Endothelial cell of umbilical vein (primary cell): ENCODE results near the gene SYNPR. TPM values are rescaled to one million over a fixed set of nuclear protein-coding genes. Genes with fewer than 3 reads are reported as not detected.

Source experiments
- BruUV-seq: library from RNA; stranded (reverse); fragments of 400-500 nt; replicated peaks from 2 replicates; lab custom pipeline; 2021; lab: Mats Ljungman, UMichigan
- CTCF ChIA-PET: fragments of 300-600, 350-600 bp; sonication (Branson Sonifier 250); formaldehyde crosslinking; loops from one replicate; lab custom pipeline; 2021; ENCODE audit warnings: antibody characterized with exemption, inconsistent platforms; lab: Charles Lee
- POLR2A ChIA-PET: fragments of 300-600, 350-600 bp; sonication (Branson Sonifier 250); formaldehyde crosslinking; loops from one replicate; lab custom pipeline; 2021; ENCODE audit warnings: antibody characterized with exemption, inconsistent platforms; lab: Charles Lee
- DNase-seq: peaks from one replicate; pipeline ENCODE4 v3.0.0-alpha.2; 2011; ENCODE audit warnings: low read depth, low spot score
- FAIRE-seq: peaks from 2 replicates; lab custom pipeline; 2011; peaks lifted over from hg19 to GRCh38; lab: Jason Lieb, UNC
- H2AFZ ChIP-seq: 2 replicates; pipeline ENCODE4 v1.6.0; 2012; ENCODE audit warnings: low read depth, low read length, control low read depth, inconsistent platforms
- H3K27ac ChIP-seq: 2 replicates; pipeline ENCODE4 v1.5.1; 2011; ENCODE audit warnings: low read depth, mild to moderate bottlenecking, control low read depth, low read length, moderate library complexity; ENCODE audit not compliant: insufficient read depth
- H3K27me3 ChIP-seq, 2 experiments: 2 replicates each; pipeline versions ENCODE4 v1.6.0 to v1.6.1; 2011; ENCODE audit warnings: low read length in 2 of 2, mixed read lengths in 1 of 2; ENCODE audit not compliant: control insufficient read depth in 2 of 2, insufficient read depth in 2 of 2
- H3K36me3 ChIP-seq, 2 experiments: 2 replicates in 1 of 2; 3 replicates in 1 of 2; pipeline ENCODE4 v1.5.1; 2011; ENCODE audit warnings: low read length in 2 of 2, mild to moderate bottlenecking in 1 of 2, moderate library complexity in 1 of 2; ENCODE audit not compliant: control insufficient read depth in 2 of 2, insufficient read depth in 2 of 2; ENCODE audit errors: extremely low read depth in 1 of 2
- H3K4me1 ChIP-seq: 3 replicates; pipeline ENCODE4 v1.5.1; 2011; ENCODE audit warnings: mild to moderate bottlenecking, low read length; ENCODE audit not compliant: control insufficient read depth, insufficient read depth; ENCODE audit errors: extremely low read depth
- H3K4me2 ChIP-seq: 2 replicates; pipeline ENCODE4 v1.6.1; 2011; ENCODE audit warnings: low read length, control low read depth, mixed read lengths; ENCODE audit not compliant: insufficient read depth
- H3K4me3 ChIP-seq, 3 experiments: fragments of 200-600 bp in 1 of 3; sonication (generic), shearing (Covaris generic) in 1 of 3; replicated peaks in 1 of 3; 2 replicates each; pipeline ENCODE4 v1.5.1; 2011 to 2016; ENCODE audit warnings: control low read depth in 3 of 3, low read length in 3 of 3, mild to moderate bottlenecking in 2 of 3, inconsistent platforms in 1 of 3, low read depth in 1 of 3, moderate library complexity in 1 of 3; ENCODE audit not compliant: insufficient read depth in 1 of 3
- H3K79me2 ChIP-seq: 2 replicates; pipeline ENCODE4 v1.6.0; 2012; ENCODE audit warnings: low read length, inconsistent platforms; ENCODE audit not compliant: control insufficient read depth, insufficient read depth
- H3K9ac ChIP-seq: replicated peaks from 2 replicates; pipeline ENCODE3; 2011; ENCODE audit warnings: low read length, control low read depth; ENCODE audit not compliant: insufficient read depth; ENCODE audit errors: extremely low read depth
- H3K9me1 ChIP-seq: replicated peaks from 3 replicates; pipeline ENCODE4 v1.6.0; 2011; ENCODE audit warnings: mild to moderate bottlenecking, low read length; ENCODE audit not compliant: control insufficient read depth, insufficient read depth; ENCODE audit errors: extremely low read depth
- H3K9me3 ChIP-seq: replicated peaks from 2 replicates; pipeline ENCODE4 v1.5.1; 2012; ENCODE audit warnings: low read length, inconsistent platforms; ENCODE audit not compliant: control insufficient read depth, insufficient read depth
- H4K20me1 ChIP-seq: replicated peaks from 2 replicates; pipeline ENCODE3; 2011; ENCODE audit warnings: mild to moderate bottlenecking, low read length; ENCODE audit not compliant: control insufficient read depth, insufficient read depth; ENCODE audit errors: extremely low read depth
- EZH2 ChIP-seq: IDR thresholded peaks from 2 replicates; pipeline ENCODE4 v1.6.1; 2012; ENCODE audit warnings: borderline replicate concordance, low read depth, mild to moderate bottlenecking, moderate library complexity, low read length, inconsistent platforms; ENCODE audit not compliant: severe bottlenecking
- FOS ChIP-seq: IDR thresholded peaks from 2 replicates; pipeline ENCODE4 v1.6.1; 2011; ENCODE audit warnings: mild to moderate bottlenecking, low read length, moderate library complexity, borderline replicate concordance; ENCODE audit not compliant: insufficient read depth
- GATA2 ChIP-seq: IDR thresholded peaks from 2 replicates; pipeline ENCODE4 v1.7.0; 2011; ENCODE audit warnings: low read depth, mild to moderate bottlenecking, moderate library complexity, mixed read lengths, low read length; ENCODE audit not compliant: insufficient read length, insufficient read depth
- JUN ChIP-seq: IDR thresholded peaks from 2 replicates; pipeline ENCODE4 v1.6.1; 2011; ENCODE audit warnings: borderline replicate concordance, low read depth; ENCODE audit not compliant: insufficient read length, insufficient read depth
- MAX ChIP-seq: IDR thresholded peaks from 2 replicates; pipeline ENCODE4 v1.6.1; 2011; ENCODE audit not compliant: insufficient read depth, insufficient read length
- MYC ChIP-seq: IDR thresholded peaks from one replicate; pipeline ENCODE4 v1.6.1; 2011; ENCODE audit warnings: mild to moderate bottlenecking, low read depth, low read length
- POLR2A ChIP-seq: IDR thresholded peaks from 2 replicates; pipeline ENCODE4 v1.6.1; 2012; ENCODE audit warnings: low read depth, mild to moderate bottlenecking, control low read depth, low read length
- POLR2AphosphoS5 ChIP-seq: IDR thresholded peaks from 2 replicates; pipeline ENCODE4 v1.6.1; 2012; ENCODE audit warnings: low read depth, mild to moderate bottlenecking, control low read depth, low read length, moderate library complexity; ENCODE audit not compliant: insufficient read depth
- dilution Hi-C: fragments of 300-500 bp; cut with MboI; formaldehyde crosslinking; loops from one replicate; pipeline ENCODE4 v1.15.0; 2019; ENCODE audit warnings: low sequenced_read_pairs; ENCODE audit not compliant: extremely low pct_ligation_motif_present
- intact Hi-C: fragments of 100-400 bp; cut with micrococcal nuclease; formaldehyde crosslinking; loops from one replicate; pipeline ENCODE4 v1.10.0; 2022
- polyA plus RNA-seq, 4 experiments: library from polyadenylated mRNA; depleted of rRNA in 3 of 4; stranded (reverse) in 3 of 4; unstranded in 1 of 4; fragments of >200 nt; gene quantifications; 2 replicates each; pipeline versions ENCODE4 v1.2.1 to v1.2.3, GENCODE V29; 2011 to 2012; ENCODE audit warnings: missing spikeins in 1 of 4
- total RNA-seq: library from RNA; stranded (reverse); gene quantifications from 2 replicates; pipeline ENCODE4 v1.2.3, GENCODE V29; 2021
- TF ChIP-seq, protein P1 (sequence below), 2 donors: IDR thresholded peaks; 1 replicate in 1 of 2; 2 replicates in 1 of 2; pipeline ENCODE4 v1.5.1; 2011; ENCODE audit warnings: low read length in 2 of 2, mild to moderate bottlenecking in 2 of 2, moderate library complexity in 2 of 2, control low read depth in 1 of 2, inconsistent platforms in 1 of 2, low read depth in 1 of 2; ENCODE audit not compliant: insufficient read depth in 1 of 2; ENCODE audit errors: extremely low read depth in 1 of 2

Gene SYNPR
- total and polyA plus RNA-seq, 2 donors (not counting 3 experiments of a cell fraction or from before 2014, with no cell fraction given) = not detected

GRCh38 chr3:63661242-63661641 lies 383.1 kb downstream of the SYNPR start:
- Histone ChIP-seq H3K9me3 (no peaks in the 10 kb centered on the region), H3K4me2 (no peak overlapping the region), H3K4me1 (no peaks in the 10 kb centered on the region), H3K79me2 (no peaks in the 10 kb centered on the region), H4K20me1 (no peaks in the 10 kb centered on the region), H3K9me1 (no peaks in the 10 kb centered on the region), H2AFZ (no peak overlapping the region), H3K27ac (no peak overlapping the region), H3K4me3 (no peak overlapping the region), H3K27me3 (no peaks in the 10 kb centered on the region), H3K36me3 (no peaks in the 10 kb centered on the region), H3K9ac (no peak overlapping the region)
- intact Hi-C loops (no loop called here), dilution Hi-C loops (no loop called here)
- BruUV-seq = no TSS peak
- CTCF ChIA-PET = no interaction called here
- no peak for DNase-seq
- no peak for FAIRE-seq
- no peak for TF ChIP-seq JUN
- TF ChIP-seq GATA2 = no peak
- TF ChIP-seq MYC = no peak
- TF ChIP-seq POLR2AphosphoS5 = no peak
- TF ChIP-seq MAX = no peak
- no peak for TF ChIP-seq EZH2
- no peak for TF ChIP-seq POLR2A
- TF ChIP-seq, protein P1, sequence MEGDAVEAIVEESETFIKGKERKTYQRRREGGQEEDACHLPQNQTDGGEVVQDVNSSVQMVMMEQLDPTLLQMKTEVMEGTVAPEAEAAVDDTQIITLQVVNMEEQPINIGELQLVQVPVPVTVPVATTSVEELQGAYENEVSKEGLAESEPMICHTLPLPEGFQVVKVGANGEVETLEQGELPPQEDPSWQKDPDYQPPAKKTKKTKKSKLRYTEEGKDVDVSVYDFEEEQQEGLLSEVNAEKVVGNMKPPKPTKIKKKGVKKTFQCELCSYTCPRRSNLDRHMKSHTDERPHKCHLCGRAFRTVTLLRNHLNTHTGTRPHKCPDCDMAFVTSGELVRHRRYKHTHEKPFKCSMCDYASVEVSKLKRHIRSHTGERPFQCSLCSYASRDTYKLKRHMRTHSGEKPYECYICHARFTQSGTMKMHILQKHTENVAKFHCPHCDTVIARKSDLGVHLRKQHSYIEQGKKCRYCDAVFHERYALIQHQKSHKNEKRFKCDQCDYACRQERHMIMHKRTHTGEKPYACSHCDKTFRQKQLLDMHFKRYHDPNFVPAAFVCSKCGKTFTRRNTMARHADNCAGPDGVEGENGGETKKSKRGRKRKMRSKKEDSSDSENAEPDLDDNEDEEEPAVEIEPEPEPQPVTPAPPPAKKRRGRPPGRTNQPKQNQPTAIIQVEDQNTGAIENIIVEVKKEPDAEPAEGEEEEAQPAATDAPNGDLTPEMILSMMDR (IDR thresholded peaks at IDR 0.05; ENCODE audit: extremely low read depth in 1 of 2, insufficient read depth in 1 of 2, low read depth in 1 of 2, low read length in 2 of 2) = no peak
- TF ChIP-seq FOS = no peak
- POLR2A ChIA-PET = no interaction called here
